ENCODE data around the gene MIF4GD. TPM values are rescaled to one million over a fixed set of nuclear protein-coding genes. Genes with fewer than 3 reads are reported as not detected.
"Not testable (repeated sequence)": the region's sequence is repeated elsewhere in the genome, so short reads cannot be mapped to it uniquely, and the experiment has no call there.

MIF4GD gene
- total RNA-seq, 1 donor: 19.9 TPM

- Histone ChIP-seq H3K4me3 (ENCODE audit: low read length) (no peak overlapping the region), H3K27me3 (ENCODE audit: insufficient read depth, low read length) (no peaks in the 10 kb centered on the region), H3K9me3 (ENCODE audit: low read depth, low read length) (no peaks in the 10 kb centered on the region), H3K4me1 (ENCODE audit: insufficient read depth, low read length) (peaks cover 87% of the 10 kb centered on the region)
These were observed 24.4 kb upstream of the MIF4GD start for GRCh38 chr17:75295201-75296158.

GRCh38 chr17:75292810-75293448 lies 21.9 kb upstream of the MIF4GD start:
- not testable (repeated sequence) for H3K9me3 ChIP-seq (ENCODE audit: low read depth, low read length); H3K4me3 ChIP-seq (ENCODE audit: low read length); H3K27me3 ChIP-seq (ENCODE audit: insufficient read depth, low read length)
- H3K4me1 ChIP-seq (ENCODE audit: insufficient read depth, low read length): peaks cover 81% of the 10 kb centered on the region

GRCh38 chr17:75289832-75290337 lies 18.9 kb upstream of the MIF4GD start:
- no peaks in the 10 kb centered on the region for H3K9me3 ChIP-seq (ENCODE audit: low read depth, low read length)
- peak overlapping the region; percentile 72 for H3K4me3 ChIP-seq (ENCODE audit: low read length)
- no peaks in the 10 kb centered on the region for H3K27me3 ChIP-seq (ENCODE audit: insufficient read depth, low read length)
- peaks cover 59% of the 10 kb centered on the region for H3K4me1 ChIP-seq (ENCODE audit: insufficient read depth, low read length)

- Histone ChIP-seq H3K4me3 (ENCODE audit: low read length) (peak within 1 kb of the TSS; percentile 72), H3K27me3 (ENCODE audit: insufficient read depth, low read length) (no peaks in the 10 kb centered on the region), H3K9me3 (ENCODE audit: low read depth, low read length) (no peaks in the 10 kb centered on the region), H3K4me1 (ENCODE audit: insufficient read depth, low read length) (peaks cover 52% of the 10 kb centered on the region)
These were observed 18.2 kb upstream of the MIF4GD start, which contains the start of gene SLC25A19 for GRCh38 chr17:75289115-75289831. TSS of gene SLC25A19 (minus strand) at chr17:75289433. CDS start at chr17:75286764, 2,669 bp downstream.

GRCh38 chr17:75288770-75289114 lies 17.7 kb upstream of the MIF4GD start:
- H3K4me3 ChIP-seq (ENCODE audit: low read length): peak overlapping the region; percentile 72
- H3K9me3 ChIP-seq (ENCODE audit: low read depth, low read length): no peaks in the 10 kb centered on the region
- H3K27me3 ChIP-seq (ENCODE audit: insufficient read depth, low read length): no peaks in the 10 kb centered on the region
- peaks cover 47% of the 10 kb centered on the region for H3K4me1 ChIP-seq (ENCODE audit: insufficient read depth, low read length)

- Histone ChIP-seq H3K9me3 (ENCODE audit: low read depth, low read length) (no peaks in the 10 kb centered on the region), H3K27me3 (ENCODE audit: insufficient read depth, low read length) (no peaks in the 10 kb centered on the region), H3K4me3 (ENCODE audit: low read length) (peak overlapping the region; percentile 72), H3K4me1 (ENCODE audit: insufficient read depth, low read length) (peaks cover 43% of the 10 kb centered on the region)
These were observed 17.3 kb upstream of the MIF4GD start for GRCh38 chr17:75288359-75288758.

- peaks cover 32% of the 10 kb centered on the region for H3K4me1 ChIP-seq (ENCODE audit: insufficient read depth, low read length)
- no peak overlapping the region for H3K4me3 ChIP-seq (ENCODE audit: low read length)
- no peaks in the 10 kb centered on the region for H3K27me3 ChIP-seq (ENCODE audit: insufficient read depth, low read length)
- H3K9me3 ChIP-seq (ENCODE audit: low read depth, low read length): no peaks in the 10 kb centered on the region
These were observed 16.2 kb upstream of the MIF4GD start for GRCh38 chr17:75287221-75287620.

- Histone ChIP-seq H3K9me3 (ENCODE audit: low read depth, low read length) (no peaks in the 10 kb centered on the region), H3K4me3 (ENCODE audit: low read length) (no peak overlapping the region), H3K27me3 (ENCODE audit: insufficient read depth, low read length) (no peaks in the 10 kb centered on the region), H3K4me1 (ENCODE audit: insufficient read depth, low read length) (peaks cover 18% of the 10 kb centered on the region)
These were observed 14.1 kb upstream of the MIF4GD start for GRCh38 chr17:75285123-75285522.

GRCh38 chr17:75280189-75280588 lies 9.2 kb upstream of the MIF4GD start:
- not testable (repeated sequence) for H3K4me3 ChIP-seq (ENCODE audit: low read length); H3K9me3 ChIP-seq (ENCODE audit: low read depth, low read length); H3K4me1 ChIP-seq (ENCODE audit: insufficient read depth, low read length); H3K27me3 ChIP-seq (ENCODE audit: insufficient read depth, low read length)

- no peak overlapping the region for H3K4me3 ChIP-seq (ENCODE audit: low read length)
- H3K27me3 ChIP-seq (ENCODE audit: insufficient read depth, low read length): no peaks in the 10 kb centered on the region
- H3K9me3 ChIP-seq (ENCODE audit: low read depth, low read length): no peaks in the 10 kb centered on the region
These were observed 6.6 kb upstream of the MIF4GD start for GRCh38 chr17:75277664-75278071.

GRCh38 chr17:75273977-75274708 lies 3.1 kb upstream of the MIF4GD start:
- H3K4me1 ChIP-seq (ENCODE audit: insufficient read depth, low read length): peaks cover 32% of the 10 kb centered on the region
- no peaks in the 10 kb centered on the region for H3K27me3 ChIP-seq (ENCODE audit: insufficient read depth, low read length)
- no peaks in the 10 kb centered on the region for H3K9me3 ChIP-seq (ENCODE audit: low read depth, low read length)
- H3K4me3 ChIP-seq (ENCODE audit: low read length): no peak overlapping the region

More at GRCh38 chr17:75277664-75278071, 6.6 kb upstream of the MIF4GD start:
- H3K4me1 ChIP-seq (ENCODE audit: insufficient read depth, low read length): peaks cover 3% of the 10 kb centered on the region

GRCh38 chr17:75272848-75273184 lies 1.8 kb upstream of the MIF4GD start:
- no peaks in the 10 kb centered on the region for H3K9me3 ChIP-seq (ENCODE audit: low read depth, low read length)
- H3K4me3 ChIP-seq (ENCODE audit: low read length): no peak overlapping the region
- peaks cover 45% of the 10 kb centered on the region for H3K4me1 ChIP-seq (ENCODE audit: insufficient read depth, low read length)
- H3K27me3 ChIP-seq (ENCODE audit: insufficient read depth, low read length): no peaks in the 10 kb centered on the region

GRCh38 chr17:75271955-75272847 lies 1.2 kb upstream of the MIF4GD start:
- H3K4me3 ChIP-seq (ENCODE audit: low read length): peak overlapping the region; percentile 93
- peaks cover 51% of the 10 kb centered on the region for H3K4me1 ChIP-seq (ENCODE audit: insufficient read depth, low read length)
- H3K9me3 ChIP-seq (ENCODE audit: low read depth, low read length): no peaks in the 10 kb centered on the region
- no peaks in the 10 kb centered on the region for H3K27me3 ChIP-seq (ENCODE audit: insufficient read depth, low read length)
